Pulmonary artery endothelial cell (primary cell): ENCODE measurements around the gene ASTL. TPM values are rescaled to one million over a fixed set of nuclear protein-coding genes. Genes with fewer than 3 reads are reported as not detected.
"Not testable (repeated sequence)": the region's sequence is repeated elsewhere in the genome, so short reads cannot be mapped to it uniquely, and the experiment has no call there.

Experiments used
- DNase-seq: peaks from one replicate; pipeline ENCODE4 v3.0.0-alpha.2; 2011; ENCODE audit warnings: low read depth, low spot score
- total RNA-seq: library from RNA; depleted of rRNA; stranded (reverse); fragments of >200 nt; gene quantifications from 2 replicates; pipeline ENCODE4 v1.2.3, GENCODE V29; 2014

The ASTL gene
- total RNA-seq, 1 donor from 2014 or later = not detected

DNA sequence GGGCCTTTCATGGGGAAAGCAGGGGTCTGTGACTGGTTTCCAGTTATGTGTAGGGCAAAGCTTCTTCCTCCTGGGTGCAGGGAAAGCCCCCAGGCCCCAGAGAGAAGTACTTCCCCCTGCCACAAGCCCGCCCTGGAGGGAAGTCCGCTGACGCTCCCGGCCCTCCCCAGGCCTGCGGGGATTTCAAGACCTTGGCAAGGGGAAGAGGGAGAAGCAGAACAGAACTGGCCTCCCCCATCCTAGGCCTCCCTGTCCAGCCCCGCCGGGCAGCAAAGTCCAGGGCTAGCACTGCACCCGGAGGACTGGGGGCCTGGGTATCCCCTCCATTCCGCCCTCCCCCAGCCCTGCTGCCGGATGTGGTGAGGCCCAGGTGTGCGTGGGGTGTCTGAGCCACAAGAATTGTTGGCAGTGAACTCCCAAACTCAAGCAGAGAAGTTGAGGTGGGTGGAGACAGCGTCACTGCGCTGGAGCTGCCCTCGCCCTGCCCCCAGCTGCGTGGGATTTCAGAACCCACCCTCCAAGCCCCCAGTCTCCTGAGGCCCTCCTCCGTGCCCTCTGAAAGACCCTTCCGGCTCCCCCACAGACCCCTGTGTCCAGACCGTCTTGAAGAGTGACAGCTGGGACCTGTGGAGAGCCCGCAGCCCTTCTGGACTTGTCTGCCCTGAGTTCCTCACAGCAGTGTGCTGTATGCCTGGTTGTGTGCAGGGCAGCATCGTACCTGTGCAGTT is 8.0 kb upstream of the ASTL start:
- no peak for DNase-seq

DNA sequence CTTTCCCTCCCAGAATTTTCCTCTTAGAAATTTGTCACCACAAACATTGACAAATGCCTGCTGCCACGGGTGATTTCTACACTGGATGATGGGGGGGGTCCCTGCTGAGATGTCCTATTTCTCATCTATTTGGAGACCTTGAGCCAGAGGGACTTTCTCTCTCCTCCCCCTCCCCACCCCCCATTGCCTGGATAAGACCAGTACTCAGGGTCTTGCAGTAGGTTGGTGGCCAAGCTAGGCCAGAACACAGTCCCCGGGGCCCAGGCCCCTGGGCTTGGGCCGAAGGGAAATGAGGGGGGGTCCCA is 7.5 kb upstream of the ASTL start:
- no peak for DNase-seq

DNA sequence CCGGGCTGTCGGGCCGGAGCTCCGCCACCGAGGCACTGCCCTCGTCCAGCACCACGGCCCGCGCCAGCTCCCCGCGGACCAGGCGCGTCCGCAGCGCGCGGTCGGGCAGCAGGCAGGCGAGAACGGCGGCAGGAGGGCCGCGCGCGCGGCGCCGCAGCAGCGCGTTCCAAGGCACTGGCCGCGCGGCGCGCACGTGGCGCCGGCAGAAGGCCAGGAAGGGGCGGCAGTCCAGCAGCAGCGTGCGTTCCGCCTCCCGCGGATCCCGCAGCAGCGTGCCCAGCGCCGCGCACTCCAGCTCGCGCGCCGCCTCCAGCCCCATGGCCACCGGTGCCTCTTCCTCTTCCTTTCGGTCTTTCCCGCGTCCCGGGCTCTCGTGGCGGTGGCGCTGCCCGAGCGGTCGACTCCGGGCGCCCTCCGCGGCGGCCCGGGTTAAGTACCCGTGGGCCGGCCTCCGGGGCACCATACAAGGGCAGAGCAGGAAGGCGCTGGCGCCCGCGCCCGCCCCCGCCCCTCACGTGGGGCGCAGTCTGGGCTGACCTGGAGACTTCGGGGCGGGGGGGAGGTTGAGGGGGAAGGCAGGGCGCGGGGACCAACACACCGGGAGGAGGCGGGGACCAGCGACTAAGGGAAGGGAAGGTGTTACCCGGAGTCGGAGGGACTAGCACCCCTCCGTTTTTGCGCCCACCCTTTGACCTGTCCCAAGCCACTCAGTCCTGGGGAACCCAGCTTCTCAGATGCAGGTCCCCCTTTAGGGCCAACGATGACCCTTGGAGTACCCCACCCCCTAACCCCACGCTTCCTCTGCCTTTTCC is 6.9 kb upstream of the ASTL start, which contains the start of gene DUSP2:
TSS of gene DUSP2 (minus strand) at position 405 of the 812 bp plus-strand sequence. CDS start at position 319, 86 bp downstream.
- no peak for DNase-seq

DNA sequence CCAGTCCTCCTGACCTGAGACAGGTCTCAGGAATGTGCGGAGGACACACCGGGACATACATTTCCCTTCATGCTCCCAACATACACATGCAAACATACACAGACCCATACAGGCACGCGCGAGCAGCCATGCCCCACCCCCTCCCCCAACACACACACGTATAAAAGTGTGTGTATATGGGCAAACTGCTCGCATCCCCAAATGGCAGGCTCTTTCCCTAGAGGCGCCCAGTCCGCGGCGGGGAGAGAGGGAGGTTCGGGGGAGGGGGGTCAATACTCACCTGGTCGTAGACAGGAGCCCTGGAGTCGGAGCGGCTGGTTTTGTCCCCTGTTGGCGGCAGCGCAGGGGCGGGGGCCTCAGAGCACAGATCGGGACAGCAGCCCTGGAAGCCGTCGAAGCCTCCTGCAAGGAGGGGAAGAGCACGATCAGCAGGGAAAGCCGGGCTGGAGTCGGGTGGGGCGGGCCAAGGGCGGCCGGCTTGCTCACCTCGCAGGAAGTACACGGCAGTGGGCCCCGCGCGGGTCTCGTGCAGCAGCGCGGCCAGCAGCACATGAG is 6.3 kb upstream of the ASTL start:
- DNase-seq = no peak

DNA sequence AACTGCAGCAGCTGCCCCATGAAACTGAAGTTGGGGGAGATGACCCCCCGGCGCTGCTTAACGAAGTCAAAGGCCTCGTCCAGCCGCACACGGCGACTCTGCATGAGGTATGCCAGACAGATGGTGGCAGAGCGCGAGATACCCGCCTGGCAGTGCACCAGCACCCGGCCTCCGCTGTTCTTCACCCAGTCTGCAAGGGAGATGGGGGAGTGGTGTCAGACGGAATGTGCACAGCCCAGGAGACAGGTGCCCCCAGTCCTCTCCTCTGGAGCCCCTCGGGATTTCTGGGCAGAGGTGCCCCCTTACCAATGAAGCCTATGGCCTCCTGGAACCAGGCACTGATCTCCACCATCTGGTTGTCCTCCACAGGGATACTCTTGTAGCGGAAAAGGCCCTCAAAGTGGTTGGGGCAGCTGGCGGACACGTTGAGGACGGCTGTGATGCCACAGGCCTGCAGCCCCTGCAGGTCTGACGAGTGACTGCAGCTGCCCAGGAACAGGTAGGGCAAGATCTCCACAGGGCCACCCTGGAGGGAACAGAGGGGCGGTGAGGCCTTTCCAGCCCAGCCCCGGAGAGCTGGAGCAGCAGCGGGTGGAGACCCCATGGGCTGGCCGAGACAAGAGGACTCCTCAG is 5.7 kb upstream of the ASTL start:
- no peak for DNase-seq

DNA sequence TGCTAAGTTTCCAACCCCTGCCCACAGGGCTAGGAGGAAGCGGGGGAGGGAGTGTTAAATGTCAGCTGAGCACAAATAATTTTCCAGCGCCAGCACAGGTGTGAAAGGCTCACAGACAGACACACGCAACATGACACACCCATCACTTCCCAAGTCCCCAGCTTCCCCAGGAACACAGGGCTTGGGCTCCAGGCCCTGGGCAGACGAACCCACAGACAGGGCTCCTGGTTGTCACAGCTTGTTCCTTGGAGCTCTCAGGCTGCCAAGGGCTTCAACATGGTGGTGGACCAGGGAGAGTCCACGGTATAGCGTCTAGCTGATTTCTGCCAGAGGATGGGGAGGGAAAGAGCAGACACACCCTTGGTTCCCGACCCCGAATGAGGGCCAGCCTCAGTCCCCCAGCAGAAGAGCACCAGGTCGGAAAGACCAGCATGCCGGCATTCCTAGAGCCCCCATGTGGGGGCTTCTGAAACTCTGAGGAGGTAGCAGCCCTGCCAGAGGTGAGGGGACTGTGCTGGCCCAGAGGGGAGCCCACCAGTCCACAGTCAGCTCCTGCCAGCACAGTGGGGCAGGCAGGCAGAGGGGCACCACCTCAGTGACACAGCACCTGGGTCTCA is 5.0 kb upstream of the ASTL start:
- DNase-seq = no peak

DNA sequence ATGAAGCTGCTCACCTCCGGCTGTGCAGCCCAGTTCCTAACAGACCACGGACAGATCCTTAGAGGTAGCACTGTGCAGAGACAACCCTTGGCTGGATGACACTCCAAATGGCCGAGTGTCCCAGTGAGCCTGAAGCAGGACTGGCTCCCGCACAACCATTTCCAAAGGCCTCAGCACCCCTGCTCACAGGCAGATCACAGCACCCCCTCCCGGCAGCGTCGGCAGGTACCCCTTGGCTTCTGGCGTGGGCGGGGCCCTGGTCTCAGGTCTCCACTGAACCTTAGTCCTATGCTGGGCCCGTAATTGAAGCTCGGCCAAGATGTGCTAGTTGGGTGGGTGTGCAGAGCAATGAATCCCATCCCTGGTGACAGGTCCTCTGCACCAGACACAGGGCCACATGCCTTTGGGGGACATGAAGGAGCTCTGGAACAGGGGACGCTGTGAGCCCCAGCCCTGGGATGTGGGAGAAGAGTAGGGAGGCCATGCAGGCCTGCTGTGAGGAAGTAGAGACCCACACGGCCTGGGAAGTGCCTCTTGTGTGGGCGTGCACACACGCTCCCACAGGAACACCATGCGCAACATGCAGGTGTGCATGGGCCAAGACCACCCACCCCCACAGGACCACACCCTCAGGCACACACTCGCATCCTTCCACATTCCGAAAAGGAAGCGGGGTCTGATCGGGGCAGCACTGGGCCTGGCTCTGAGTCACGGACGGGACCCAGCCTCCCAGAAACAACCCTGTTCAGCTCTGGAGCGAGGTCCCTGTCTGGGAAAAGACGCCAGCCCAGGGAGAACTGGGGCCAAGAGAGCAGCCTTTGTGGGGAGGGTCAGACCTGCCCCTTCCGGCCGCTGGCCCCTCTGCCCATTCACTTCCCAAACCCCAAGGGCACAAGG is 4.2 kb upstream of the ASTL start:
- no peak for DNase-seq

DNA sequence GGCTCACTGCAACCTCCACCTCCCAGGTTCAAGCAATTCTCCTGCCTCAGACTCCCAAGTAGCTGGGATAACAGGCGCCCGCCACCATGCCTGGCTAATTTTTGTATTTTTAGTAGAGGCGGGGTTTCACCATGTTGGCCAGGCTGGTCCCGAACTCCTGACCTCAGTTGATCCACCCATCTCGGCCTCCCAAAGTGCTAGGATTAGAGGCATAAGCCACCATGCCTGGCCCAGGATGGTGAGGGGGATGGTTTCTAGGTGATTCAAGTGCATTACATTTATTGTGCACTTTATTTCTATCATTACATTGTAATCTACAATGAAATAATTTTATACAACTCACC is 3.3 kb upstream of the ASTL start:
- not testable (repeated sequence) for DNase-seq

DNA sequence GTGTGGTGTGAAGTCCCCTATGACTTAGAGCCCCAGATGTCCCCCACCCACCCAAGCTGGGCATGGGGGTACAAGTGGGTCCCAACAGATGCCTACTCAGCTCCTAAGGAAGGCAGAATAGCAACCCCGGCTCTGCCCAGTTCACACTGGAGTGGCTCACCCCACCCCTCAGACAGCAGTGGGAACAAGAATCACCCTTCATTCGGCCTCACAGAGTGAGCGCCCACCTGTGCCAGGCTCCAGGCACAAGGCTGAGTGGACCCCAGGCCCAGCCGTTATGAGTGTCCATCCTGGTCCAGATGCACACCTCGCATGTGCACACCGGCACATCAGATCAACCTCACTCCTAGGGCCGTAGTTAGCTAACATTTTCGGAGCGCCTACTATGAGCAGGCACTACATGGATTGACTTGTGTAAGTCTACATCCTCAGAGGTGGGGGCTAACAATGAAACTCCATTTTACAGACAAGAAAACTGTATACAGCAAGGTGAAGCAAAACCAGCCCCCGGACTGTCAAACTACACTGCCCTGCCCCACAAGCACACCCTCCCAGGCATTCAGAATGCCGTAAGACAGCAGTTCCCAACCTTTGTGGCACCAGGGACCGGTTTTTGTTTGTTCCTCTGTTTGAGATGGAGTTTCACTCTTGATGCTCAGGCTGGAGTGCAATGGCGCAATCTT is 2.8 kb upstream of the ASTL start:
- DNase-seq = no peak

DNA sequence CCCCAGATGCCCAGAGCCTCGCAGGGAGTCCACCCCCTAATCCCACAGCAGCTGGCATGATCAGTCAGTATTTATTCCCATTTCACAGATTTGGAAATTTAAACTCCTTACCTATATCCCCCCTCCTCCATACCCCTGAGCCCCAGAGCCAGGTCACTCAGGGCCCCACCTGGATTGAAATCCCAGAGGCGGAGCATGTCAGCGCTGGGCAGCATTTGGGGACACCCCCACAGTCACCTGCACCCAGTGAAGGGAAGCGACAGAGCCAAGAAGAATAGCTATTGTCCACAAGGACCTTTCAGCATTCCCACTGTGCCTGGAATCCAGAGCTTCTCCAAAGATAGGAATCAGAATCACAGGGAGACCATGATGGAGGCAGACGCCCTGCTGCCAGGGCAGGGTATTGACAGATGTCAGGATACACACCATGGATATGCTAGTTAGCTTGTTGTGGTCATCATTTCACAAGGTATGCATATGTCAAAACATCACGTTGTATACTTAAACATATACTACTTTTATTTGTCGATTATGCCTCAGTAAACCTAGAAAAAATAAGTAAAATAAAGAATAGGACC is 968 bp upstream of the ASTL start:
- no peak for DNase-seq

DNA sequence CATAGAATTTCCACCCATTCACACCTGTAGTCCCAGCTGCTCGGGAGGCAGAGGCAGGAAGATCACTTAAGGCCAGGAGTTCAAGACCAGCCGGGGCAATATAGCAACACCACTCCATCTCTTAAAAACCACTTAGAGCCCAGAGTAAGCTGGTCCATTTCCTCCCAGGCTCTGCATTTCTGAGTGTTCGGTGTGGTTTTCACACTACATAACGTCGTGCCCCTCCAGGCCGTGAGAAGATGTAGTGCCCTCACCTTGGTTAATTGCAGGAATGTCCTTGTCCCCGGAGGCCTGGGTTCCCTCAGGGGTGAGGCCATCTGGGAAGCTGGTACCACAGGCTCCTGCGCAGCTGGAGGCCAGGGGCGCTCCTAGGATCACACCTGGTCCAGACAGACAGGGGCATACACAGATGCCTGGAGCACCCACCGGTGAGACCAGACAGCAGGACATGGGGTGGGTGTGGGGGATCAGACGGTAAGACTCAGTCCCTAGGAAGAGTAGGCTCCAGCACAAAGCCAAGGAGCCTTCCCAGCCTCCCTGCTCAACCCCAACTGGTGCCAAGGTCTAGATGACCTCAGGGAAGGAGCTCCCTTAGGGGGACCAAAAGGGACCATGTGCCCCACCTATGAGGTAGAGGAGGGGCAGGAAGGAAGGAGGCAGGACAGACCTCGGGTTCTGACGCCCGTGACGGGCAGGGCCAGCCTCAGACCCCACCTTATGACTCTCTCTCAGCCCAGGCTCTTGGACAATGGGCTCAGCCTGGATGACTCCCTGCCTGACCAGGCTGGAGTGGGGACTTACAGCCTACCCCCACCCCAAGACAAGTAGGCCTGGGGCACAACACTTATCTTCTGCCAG is 752 bp downstream of the ASTL start:
- DNase-seq = no peak

DNA sequence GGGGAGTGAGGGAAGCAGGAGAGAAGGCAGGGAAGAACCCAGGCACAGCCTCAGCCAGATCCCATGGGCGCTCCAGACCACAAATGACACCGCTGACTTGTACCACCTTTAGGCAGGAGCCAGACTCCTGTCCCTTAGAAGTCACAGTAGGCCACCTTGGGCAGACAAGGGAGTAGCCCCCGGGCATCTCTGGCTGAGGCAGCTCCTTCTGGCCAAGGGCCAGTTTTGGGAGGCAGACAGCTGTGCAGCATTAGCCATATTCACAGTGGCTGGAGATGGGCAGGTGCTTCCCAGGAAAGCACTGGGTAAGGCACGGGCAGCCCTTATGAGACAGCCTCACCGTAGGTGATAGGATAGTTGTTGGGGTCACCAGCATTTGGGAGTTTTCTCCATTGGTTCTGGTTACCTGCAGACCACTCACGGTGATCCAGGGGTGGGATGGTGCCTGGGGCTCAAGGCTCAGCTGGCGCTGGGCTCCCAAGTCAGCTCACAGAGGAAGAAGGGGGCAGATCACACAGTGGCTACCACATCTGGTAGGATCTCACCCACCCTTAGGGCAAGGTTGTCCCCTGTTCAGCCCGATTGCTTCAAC is 2.1 kb downstream of the ASTL start:
- no peak for DNase-seq

DNA sequence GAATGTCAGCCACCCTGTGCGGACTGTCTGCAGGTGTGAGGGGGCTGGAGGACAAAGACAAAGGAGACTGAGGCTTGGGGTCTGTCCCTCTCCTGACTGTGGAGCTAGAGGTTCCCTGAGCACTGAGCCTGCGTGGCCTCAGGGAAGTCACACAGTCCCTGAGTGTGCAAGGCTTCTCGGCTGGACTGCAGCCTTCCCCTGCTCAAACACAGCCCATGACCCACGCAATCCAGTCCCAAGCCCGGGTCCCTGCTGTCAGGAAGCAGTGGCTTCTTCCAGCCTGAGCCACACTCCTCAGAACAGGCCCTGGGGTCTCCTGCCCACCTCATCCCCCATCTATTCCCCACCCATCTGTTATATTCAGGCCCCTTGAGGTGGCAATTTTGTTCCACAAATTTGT is 2.7 kb downstream of the ASTL start:
- no peak for DNase-seq

DNA sequence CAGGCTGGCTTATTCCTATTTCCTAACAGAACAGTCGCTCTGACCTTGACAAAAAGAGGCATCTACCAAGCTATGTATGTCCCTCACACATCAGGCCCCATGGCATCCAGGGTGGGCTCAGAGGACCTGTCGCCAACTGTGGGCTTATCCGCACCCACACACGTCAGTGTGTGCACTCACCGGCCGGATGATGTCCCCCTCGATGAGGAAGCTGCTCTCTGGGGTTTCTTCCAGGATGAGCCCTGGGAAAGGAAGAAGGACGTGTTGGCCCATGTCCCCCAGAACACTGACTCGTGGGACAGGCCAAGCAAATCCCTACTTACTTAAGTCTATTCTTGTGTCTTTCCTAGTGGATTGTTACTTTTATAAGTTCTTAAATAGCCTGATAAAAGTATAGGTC is 3.1 kb downstream of the ASTL start:
- DNase-seq = no peak

DNA sequence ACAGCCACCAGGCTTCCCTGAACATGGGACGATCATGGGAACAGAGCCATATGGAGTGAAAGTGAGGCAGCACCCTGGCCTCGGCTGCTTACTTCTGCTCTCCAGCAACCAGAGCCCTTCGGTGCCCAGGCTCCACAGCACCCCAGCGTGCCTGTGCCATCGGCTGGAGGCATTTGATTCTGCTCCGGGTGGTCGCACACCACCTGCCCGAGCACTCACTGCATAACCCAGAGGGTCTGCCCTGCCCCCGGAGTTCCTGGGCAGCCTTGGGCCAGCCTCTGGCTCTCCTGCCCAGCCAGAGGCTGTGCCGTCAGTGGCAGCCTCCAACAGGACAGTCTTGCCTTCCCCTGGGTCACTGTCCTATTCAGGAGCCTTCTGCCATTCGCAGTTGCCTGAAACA is 3.9 kb downstream of the ASTL start:
- no peak for DNase-seq

DNA sequence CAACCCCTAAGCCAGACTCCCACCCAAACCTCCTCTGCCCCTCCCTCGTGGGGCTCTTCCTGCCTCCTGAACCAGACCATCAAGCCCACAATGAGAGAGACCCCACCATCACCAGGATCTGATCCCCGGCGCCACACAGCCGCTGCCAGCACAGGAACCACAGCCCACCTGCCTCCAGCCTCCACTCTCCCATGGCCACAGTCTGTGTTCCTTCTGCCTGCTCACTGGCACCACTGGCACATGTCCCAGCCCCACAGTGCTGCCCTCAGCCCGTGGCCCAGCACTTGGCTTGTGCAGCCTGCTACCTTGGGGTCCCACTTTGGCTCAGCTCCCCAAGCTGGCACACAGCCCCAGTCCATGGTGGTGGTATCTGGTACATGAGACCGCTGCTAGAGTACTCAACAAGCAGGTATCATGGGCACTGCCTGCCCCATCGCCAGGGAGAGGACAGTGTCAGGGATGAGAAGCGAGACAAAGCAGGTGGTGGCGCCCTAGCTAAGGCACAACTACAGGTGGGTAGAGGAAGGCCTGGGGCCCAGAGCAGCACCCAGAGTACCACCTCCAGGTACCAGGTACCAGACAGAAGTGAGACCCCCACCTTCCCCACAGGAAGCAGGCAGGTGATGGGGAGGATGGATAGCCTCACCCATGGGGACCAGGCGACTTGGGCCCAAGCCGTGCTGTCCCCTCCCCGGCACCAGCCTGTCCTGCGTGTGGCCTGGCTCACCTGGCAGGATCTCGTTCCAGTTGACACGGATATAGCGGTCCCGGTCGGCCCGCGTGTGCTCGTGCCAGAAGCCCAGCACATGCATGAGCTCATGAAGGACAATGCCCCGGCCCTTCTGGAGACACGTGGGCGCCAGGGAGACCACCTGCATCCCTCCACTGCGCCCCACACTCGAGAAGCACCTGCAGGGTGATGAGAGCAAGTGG is 6.2 kb downstream of the ASTL start:
- no peak for DNase-seq

DNA sequence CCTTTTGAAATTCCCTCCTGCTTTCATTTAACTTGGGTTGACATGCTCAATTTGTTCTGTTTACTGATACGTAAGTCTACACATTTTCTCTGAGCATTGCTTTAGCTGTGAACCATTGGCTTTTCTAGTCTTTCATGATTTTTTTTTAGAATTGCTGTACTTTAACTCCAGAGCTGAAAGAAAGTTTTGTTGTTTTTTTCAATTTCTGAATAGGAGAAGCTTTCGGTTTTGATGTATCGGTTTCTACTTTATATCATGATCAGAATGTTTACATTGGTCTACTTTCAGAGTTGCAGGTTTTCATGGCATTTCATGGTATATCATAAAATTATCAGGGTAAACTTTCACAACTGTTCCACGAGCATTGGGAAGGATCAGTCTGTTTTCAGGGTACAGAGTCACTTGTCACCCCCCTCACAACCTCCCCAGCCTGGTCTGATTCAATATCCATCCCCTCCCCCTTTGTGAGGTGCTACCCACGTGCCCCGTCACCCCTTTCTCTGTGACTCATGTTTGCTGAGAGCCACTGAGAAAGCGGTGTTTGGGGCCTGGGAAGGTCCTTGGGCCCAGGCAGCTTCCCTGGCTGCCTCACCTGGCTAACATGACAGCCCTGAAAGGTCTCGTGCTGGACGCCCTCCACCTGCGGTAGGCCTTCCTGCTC is 7.0 kb downstream of the ASTL start:
- DNase-seq = no peak
